Fibroblast of lung (primary cell): ENCODE measurements around the gene COL5A3. TPM values are rescaled to one million over a fixed set of nuclear protein-coding genes. Genes with fewer than 3 reads are reported as not detected.

Experiments
- DNase-seq, 2 donors: peaks; one replicate each; pipeline versions ENCODE4 v3.0.0 to v3.0.0-alpha.2; 2010; ENCODE audit warnings: low read depth in 2 of 2
- H2AFZ ChIP-seq: 2 replicates; pipeline ENCODE4 v1.5.1; 2012; ENCODE audit warnings: low read length, control low read depth, inconsistent platforms
- H3K27ac ChIP-seq: 2 replicates; pipeline ENCODE4 v1.5.1; 2011; ENCODE audit warnings: low read length, control low read depth; ENCODE audit not compliant: insufficient read depth
- H3K27me3 ChIP-seq: 2 replicates; pipeline ENCODE4 v1.5.1; 2011; ENCODE audit warnings: mild to moderate bottlenecking, low read length; ENCODE audit not compliant: control insufficient read depth, insufficient read depth
- H3K36me3 ChIP-seq: 2 replicates; pipeline ENCODE4 v1.5.1; 2011; ENCODE audit warnings: low read length; ENCODE audit not compliant: control insufficient read depth, insufficient read depth
- H3K4me1 ChIP-seq: 2 replicates; pipeline ENCODE4 v1.5.1; 2011; ENCODE audit warnings: low read length; ENCODE audit not compliant: control insufficient read depth, insufficient read depth; ENCODE audit errors: extremely low read depth
- H3K4me2 ChIP-seq: 2 replicates; pipeline ENCODE4 v1.5.1; 2011; ENCODE audit warnings: low read length, control low read depth; ENCODE audit not compliant: insufficient read depth; ENCODE audit errors: extremely low read depth
- H3K4me3 ChIP-seq, 4 experiments: fragments of 200-600 bp in 1 of 4; sonication (generic) in 1 of 4; replicated peaks in 1 of 4; 2 replicates each; pipeline ENCODE4 v1.5.1; 2011 to 2016; ENCODE audit warnings: low read length in 4 of 4, low read depth in 3 of 4, mild to moderate bottlenecking in 3 of 4, control low read depth in 2 of 4, inconsistent platforms in 1 of 4, mixed read lengths in 1 of 4; ENCODE audit not compliant: insufficient read depth in 1 of 4; ENCODE audit errors: control extremely low read depth in 1 of 4
- H3K79me2 ChIP-seq: 2 replicates; pipeline ENCODE4 v1.5.1; 2012; ENCODE audit warnings: mild to moderate bottlenecking, low read length, inconsistent platforms; ENCODE audit not compliant: control insufficient read depth, insufficient read depth
- H3K9ac ChIP-seq: 2 replicates; pipeline ENCODE4 v1.5.1; 2011; ENCODE audit warnings: mild to moderate bottlenecking, low read length, control low read depth; ENCODE audit not compliant: insufficient read depth
- H3K9me3 ChIP-seq: 2 replicates; pipeline ENCODE4 v1.5.1; 2012; ENCODE audit warnings: low read depth, low read length; ENCODE audit not compliant: control insufficient read depth, insufficient read depth
- H4K20me1 ChIP-seq: 2 replicates; pipeline ENCODE4 v1.5.1; 2011; ENCODE audit warnings: low read length; ENCODE audit not compliant: control insufficient read depth, insufficient read depth; ENCODE audit errors: extremely low read depth
- EZH2 ChIP-seq: IDR thresholded peaks from 2 replicates; pipeline ENCODE4 v1.5.1; 2012; ENCODE audit warnings: low read length, control low read depth, mild to moderate bottlenecking; ENCODE audit errors: missing control alignments
- polyA plus RNA-seq, 2 donors: library from polyadenylated mRNA; depleted of rRNA in 1 of 2; stranded (reverse) in 1 of 2; unstranded in 1 of 2; fragments of >200 nt; gene quantifications; 2 replicates each; pipeline ENCODE4 v1.2.1, GENCODE V29; 2011 to 2012; ENCODE audit warnings: missing spikeins in 1 of 2
- total RNA-seq: library from RNA; depleted of rRNA; stranded (reverse); fragments of >200 nt; gene quantifications from 2 replicates; pipeline ENCODE4 v1.2.1, GENCODE V29; 2014
- TF ChIP-seq, protein P1 (sequence below), 2 donors: IDR thresholded peaks in 1 of 2; conservative IDR thresholded peaks in 1 of 2; 1 replicate in 1 of 2; 2 replicates in 1 of 2; pipeline ENCODE4 v1.5.1; 2011 to 2012; ENCODE audit warnings: low read length in 2 of 2, control low read depth in 1 of 2, inconsistent platforms in 1 of 2, low read depth in 1 of 2, mild to moderate bottlenecking in 1 of 2

Gene COL5A3
- total and polyA plus RNA-seq, 2 donors (not counting 1 experiment from before 2014, with no cell fraction given), result 1.2 to 33.7 TPM

DNA sequence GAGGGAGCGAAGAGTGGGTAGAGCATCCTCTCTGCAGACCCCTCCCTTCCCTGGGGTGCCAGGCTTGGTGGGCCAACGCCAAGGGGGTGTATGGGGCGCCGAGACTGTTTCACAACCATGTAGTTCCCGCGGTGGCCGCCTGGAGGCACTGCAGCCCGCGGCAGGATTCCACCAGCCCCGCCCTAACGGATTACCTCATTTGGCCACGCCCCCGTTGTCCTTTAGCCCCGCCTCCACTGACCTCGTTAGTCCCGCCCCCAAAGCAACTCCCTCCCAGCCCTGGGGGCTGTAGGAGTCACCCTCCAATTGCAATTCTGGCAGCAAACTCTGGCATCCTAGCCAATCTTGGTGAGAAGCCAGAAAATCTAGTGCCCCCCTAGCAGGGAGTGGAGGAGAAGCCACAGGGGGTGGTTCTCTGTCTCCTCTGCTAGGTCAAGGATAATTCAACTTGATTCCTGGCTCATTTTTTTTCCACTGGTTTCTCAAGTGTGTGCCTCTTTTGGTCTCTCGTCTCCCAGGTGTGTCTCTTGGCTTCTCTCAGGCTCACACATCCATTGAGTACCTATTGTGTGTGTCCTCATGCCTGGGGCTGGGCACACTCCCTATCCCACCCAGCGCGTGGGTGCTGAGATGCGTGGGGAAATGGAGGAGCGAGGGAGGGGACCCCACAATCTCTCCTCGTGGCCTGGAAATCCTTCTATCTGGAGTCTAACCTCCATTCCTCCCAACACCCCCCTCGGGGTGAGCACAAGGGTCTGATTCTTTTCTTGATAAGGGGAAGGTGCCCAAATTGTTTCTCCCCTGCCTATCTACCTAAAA, 76.0 kb downstream of the COL5A3 start:
- H3K4me1 ChIP-seq, result no peaks in the 10 kb centered on the region
- no peak overlapping the region for H3K4me3 ChIP-seq
- H3K9me3 ChIP-seq, result no peaks in the 10 kb centered on the region
- H3K9ac ChIP-seq, result no peak overlapping the region
- H3K27me3 ChIP-seq, result peaks cover 13% of the 10 kb centered on the region
- DNase-seq, result peak in 1 of 2 donors; percentile 66
- H2AFZ ChIP-seq, result no peak overlapping the region
- no peak overlapping the region for H3K4me2 ChIP-seq
- H3K36me3 ChIP-seq, result no peaks in the 10 kb centered on the region
- H3K79me2 ChIP-seq, result no peaks in the 10 kb centered on the region
- no peak overlapping the region for H3K27ac ChIP-seq
- TF ChIP-seq, protein P1, sequence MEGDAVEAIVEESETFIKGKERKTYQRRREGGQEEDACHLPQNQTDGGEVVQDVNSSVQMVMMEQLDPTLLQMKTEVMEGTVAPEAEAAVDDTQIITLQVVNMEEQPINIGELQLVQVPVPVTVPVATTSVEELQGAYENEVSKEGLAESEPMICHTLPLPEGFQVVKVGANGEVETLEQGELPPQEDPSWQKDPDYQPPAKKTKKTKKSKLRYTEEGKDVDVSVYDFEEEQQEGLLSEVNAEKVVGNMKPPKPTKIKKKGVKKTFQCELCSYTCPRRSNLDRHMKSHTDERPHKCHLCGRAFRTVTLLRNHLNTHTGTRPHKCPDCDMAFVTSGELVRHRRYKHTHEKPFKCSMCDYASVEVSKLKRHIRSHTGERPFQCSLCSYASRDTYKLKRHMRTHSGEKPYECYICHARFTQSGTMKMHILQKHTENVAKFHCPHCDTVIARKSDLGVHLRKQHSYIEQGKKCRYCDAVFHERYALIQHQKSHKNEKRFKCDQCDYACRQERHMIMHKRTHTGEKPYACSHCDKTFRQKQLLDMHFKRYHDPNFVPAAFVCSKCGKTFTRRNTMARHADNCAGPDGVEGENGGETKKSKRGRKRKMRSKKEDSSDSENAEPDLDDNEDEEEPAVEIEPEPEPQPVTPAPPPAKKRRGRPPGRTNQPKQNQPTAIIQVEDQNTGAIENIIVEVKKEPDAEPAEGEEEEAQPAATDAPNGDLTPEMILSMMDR (conservative IDR thresholded peaks at IDR 0.05 in 1 of 2, IDR thresholded peaks at IDR 0.05 in 1 of 2; ENCODE audit: low read depth in 1 of 2, low read length in 2 of 2), result peak; percentile 76 to 87
- TF ChIP-seq EZH2, result no peak
- H4K20me1 ChIP-seq, result no peaks in the 10 kb centered on the region

DNA sequence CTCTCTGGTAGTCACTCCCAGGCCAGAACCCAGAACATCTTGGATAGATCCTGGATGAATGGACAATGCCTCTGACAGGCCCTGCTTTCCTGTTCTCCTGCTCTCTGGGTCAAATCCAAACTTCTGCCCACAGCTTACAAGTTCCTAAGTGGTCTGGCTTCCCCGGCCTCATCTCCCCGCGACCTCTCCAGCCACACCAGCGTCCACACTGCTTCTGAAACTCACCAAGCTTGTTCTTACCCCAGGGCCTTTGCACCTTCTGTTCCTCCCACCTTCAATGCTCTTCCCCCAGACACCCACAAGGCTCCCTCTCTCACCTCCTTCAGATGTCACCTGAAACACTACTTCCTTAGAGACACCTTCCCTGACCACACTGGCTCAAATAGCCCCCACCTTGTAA, 77.5 kb downstream of the COL5A3 start:
- no peak for DNase-seq

DNA sequence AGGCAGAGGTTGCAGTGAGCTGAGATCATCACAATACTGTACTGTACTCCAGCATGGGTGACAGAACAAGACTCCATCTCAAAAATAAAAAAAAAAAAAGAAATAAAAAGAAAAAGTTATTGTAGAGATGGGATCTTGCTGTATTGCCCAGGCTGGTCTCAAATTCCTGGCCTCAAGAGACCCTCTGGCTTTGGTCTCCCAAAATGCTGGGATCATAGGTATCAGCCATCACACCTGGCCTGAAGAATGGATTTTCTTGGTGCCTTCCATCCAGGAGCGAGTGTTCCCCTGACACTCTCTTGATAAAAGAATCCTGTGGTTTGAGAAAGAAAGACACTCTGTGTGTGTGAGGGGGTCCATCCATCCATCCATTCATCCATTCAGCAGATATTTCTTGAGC, 78.7 kb downstream of the COL5A3 start:
- Histone ChIP-seq H3K36me3 (no peaks in the 10 kb centered on the region), H3K9ac (no peak overlapping the region), H2AFZ (no peak overlapping the region), H3K4me1 (no peaks in the 10 kb centered on the region), H3K79me2 (no peaks in the 10 kb centered on the region), H3K4me3 (no peak overlapping the region), H3K27ac (no peak overlapping the region), H4K20me1 (no peaks in the 10 kb centered on the region), H3K9me3 (no peaks in the 10 kb centered on the region), H3K27me3 (peaks cover 13% of the 10 kb centered on the region), H3K4me2 (no peak overlapping the region)
- no peak for TF ChIP-seq EZH2
- no peak for DNase-seq

More for the DNA sequence above, 77.5 kb downstream of the COL5A3 start:
- Histone ChIP-seq H3K4me1 (no peaks in the 10 kb centered on the region), H3K27ac (no peak overlapping the region), H3K4me2 (no peak overlapping the region), H3K4me3 (no peak overlapping the region), H4K20me1 (no peaks in the 10 kb centered on the region), H2AFZ (no peak overlapping the region), H3K36me3 (no peaks in the 10 kb centered on the region), H3K27me3 (peaks cover 13% of the 10 kb centered on the region), H3K9ac (no peak overlapping the region), H3K79me2 (no peaks in the 10 kb centered on the region), H3K9me3 (no peaks in the 10 kb centered on the region)
- no peak for TF ChIP-seq EZH2
- TF ChIP-seq, protein P1 (conservative IDR thresholded peaks at IDR 0.05 in 1 of 2, IDR thresholded peaks at IDR 0.05 in 1 of 2; ENCODE audit: low read depth in 1 of 2, low read length in 2 of 2), result no peak
